ENCODE data around the gene SVIL.
"Not testable (repeated sequence)": the region's sequence is repeated elsewhere in the genome, so short reads cannot be mapped to it uniquely, and the experiment has no call there.

SVIL gene

DNA sequence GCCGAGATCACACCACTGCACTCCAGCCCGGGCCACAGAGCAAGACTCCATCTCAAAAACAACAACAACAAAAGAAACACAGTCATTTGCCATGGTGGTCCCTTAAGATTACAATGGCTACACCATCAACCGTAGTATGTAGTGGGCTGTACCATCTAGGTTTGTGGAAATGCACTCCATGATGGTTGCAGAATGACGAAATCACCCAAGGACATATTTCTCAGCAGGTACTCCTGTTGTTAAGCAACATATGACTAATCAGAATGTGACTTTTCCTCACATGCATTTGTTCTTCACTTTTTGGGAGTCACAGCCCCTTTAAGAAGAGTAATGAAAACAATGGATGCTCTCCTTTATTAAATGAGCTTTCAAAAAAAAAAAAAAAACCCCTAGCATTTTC lies 11.0 kb downstream of the SVIL start:
- no peak for DNase-seq

DNA sequence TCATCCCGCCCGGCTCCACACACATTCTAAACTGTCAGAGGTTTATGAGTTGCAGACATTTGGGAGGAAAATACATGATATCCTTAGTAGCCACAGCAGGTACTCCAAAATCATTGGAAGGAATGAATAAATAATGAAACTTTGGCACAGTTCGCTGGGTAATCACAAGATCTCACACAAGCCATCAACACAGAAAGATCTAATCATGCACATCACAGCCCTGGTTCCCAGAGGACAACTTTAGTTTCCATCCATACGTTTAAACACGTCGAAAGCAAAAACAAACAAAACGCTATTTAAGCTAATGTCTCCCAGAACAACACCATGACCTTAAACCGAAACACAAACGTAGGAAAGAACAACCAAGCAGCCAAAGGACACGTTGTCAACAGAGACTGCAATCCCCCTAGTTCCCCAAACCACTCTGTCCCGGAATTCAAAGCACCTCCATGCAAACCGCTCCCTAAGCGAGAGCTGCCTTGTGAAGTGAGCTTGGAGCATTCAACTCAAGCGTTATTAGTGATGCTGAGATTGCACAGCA lies 12.3 kb downstream of the SVIL start:
- no peak for DNase-seq

DNA sequence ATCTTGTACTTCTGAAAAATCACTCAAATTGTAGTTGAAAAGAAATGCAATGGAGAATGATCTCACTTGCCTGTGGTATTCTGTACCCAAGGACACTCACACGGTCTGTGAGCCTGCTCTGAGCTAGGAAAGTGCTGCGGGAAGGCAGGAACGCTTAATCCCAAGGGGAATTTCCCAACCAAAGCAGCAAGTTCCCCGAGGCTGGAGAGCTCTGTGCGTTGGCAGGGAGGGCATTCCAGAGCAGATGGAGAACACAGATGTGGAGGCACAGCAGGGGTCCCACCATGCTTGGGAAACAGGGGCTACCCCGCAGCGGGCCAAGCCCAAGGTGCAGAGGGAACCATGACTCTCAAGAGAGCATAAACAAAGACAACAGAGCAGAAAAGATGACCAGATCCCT lies 13.6 kb downstream of the SVIL start:
- no peak for DNase-seq

DNA sequence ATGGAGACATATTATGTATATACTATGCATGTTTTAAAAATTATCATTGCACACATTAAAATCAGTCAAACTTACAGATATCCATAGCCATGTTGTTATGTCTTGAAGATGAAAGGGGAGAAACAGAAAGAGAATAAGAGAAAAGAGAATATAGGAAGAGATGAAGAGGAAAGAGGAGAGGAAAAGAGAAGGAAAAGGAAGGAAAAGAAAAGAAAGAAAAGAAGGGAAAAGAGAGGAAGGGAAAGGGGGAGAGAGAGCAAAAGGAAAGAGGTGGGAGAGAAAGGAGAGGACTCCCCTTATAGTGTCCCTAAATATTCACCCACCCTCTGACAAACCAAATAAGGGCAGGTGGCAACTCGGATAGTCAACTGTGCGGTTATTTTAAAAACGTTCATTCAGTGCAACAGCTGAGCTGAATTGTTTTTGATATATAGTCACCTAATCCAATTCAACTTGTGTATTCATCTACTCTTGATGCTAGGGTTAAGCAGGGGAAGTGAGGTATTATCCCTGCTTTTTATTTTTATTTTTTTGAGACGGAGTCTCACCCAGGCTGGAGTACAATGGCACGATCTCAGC lies 14.6 kb downstream of the SVIL start:
- DNase-seq, result no peak

DNA sequence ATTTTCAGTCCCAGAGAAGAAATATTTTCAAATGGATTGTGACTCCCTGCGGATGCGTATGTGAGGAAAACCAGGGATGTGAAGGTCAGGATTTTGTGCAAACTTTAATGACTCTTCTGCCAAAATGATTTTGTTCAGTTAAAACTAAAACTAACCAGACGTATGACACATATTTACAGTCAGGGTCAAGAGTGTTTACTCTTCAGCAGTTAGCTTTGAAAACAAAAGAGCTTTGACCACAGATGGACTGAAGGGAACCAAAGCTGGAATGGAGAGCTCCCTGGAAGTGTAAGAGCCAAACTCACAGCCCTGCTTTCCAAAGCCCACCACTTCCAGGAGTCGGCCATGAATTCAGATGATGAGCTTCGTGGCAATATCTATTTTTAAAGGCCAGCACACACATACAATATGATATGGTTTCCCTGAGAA lies 15.5 kb downstream of the SVIL start:
- no peak for DNase-seq

DNA sequence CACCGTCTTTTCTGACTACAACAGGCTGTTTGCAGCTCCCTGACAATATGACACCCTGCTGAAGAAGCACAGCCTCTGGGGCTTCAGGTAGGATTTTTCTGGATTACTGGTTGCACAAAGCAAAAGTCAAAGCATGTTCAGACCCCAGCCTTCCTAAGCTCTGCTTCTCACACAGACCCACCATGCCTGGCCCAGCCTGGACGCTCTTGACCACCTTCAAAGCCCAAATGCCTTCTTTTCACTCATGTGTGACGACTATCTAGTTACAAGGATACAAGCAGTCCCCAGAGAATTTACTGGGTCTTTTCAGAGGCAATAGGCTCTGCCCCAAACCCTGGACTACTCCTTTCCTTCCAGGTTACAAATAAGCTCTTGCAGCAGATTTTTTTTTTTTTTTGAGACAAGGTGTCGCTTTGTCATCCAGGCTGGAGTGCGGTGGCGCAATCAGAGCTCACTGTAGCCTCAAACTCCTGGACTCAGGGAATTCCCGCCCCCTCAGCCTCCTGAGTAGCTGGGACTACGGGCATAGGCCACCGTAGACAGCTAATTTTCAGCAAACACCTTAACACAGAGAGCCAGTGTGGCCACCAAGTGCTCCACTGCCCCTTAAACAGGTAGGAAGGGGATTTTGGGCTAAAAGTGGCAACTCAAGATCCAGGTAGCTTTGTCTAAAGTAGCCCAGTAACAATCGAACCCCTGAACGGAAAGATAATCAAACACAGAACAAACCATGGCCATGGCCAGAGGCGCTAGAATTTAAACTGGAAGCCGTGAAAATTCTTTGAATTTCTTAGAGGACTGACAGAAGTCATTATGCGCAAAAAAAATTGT lies 16.2 kb downstream of the SVIL start:
- no peak for DNase-seq

DNA sequence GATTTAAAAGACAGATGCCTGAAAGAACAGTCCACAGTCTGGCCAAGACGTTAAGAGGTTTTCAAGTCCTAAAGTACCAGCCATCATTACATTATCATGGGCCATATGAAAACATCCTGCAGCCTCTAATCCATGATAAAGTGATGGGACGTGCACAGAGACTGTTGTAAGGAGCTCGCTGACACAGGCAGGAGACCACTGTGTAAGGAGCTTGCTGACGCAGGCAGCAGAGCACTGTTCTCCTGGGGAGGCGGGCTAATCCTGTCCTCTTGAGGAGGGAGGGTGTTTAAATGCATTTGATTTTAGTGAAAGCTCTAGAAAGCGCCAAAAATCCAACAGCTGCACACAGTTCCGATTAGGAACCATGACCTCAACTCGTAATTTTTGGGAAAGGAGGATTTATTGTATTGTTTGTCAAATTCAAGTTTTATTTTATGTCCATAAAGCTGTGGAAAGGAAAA lies 16.9 kb downstream of the SVIL start:
- no peak for DNase-seq

DNA sequence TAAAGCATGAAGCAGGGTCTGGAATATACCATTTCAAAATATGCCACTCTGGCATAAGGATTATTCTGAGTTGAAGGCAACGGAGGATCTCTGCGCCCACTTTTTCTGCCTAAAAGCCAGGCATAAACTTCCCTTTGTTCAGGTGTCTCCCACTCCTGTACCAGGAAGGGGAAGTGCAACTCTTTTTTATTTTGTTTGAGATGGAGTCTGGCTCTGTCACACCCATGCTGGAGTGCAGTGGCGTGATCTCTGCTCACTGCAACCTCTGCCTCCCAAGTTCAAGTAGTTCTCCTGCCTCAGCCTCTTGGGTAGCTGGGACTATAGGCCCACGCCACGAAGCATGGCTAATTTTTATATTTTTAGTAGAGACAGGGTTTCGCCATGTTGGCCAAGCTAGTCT lies 18.2 kb downstream of the SVIL start:
- no peak for DNase-seq

DNA sequence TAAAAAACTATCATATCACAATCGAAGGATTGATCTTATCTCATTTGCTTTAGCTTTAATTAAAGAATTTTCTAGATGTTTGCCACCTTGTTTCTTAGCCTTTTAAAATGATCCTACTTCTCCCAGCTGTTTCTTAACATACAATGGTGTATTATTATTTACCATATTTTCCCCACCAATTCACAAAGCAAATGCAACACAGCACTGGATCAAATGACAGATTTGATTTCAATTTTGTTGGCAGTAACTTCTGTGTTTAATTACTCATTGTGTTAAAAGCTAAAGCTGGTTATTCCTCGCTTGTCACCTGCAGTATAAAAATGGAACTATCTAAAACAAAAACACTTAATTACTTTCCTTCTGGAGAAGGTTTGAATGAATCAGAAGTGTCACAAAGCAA lies 19.6 kb downstream of the SVIL start:
- no peak for DNase-seq

DNA sequence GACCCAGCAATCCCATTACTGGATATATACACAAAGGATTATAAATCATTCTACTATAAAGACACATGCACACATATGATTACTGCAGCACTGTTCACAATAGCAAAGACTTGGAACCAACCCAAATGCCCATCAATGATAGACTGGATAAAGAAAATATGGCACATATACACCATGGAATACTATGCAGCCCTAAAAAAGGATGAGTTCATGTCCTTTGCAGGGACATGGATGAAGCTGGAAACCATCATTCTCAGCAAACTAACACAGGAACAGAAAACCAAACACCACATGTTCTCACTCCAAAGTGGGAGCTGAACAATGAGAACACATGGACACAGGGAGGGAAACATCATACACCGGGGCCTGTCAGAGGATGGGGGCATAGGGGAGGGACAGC lies 20.5 kb downstream of the SVIL start:
- DNase-seq, result not testable (repeated sequence)

DNA sequence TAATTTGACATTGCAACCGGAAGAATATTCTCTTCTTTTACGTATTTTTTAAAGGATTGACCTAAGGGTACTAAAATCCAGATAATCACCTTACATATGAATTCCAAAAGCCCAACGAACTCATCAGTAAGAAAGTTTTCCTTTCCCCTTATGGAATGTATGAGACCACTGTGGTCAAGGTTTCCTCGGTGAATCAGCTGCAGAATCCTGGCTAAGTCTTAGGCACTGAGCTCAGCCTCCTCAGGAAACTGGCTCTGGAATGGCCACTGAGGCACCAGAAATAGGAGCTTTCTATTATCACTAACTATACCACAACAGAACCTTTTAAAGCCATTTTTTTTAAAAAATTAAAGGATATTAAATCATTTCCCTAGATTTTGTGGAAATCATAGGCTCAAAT lies 21.0 kb downstream of the SVIL start:
- no peak for DNase-seq

DNA sequence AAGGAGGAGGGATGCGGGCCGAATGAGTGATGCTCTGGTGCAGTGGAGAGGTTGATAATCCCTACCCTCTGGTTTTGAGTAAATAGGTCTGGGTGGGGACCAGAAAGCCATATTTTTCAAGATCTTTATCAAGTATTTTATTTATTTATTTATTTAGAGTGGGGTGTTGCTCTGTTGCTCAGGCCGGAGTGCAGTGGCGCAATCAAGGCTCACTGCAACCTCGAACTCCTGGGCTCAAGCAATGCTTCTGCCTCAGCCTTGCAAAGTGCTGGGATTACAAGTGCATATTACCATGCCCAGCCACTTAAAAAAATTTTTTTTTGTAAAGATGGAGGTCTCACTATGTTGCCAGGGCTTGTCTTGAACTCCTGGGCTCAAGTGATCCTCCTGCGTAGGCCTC lies 21.6 kb downstream of the SVIL start:
- DNase-seq, result no peak

DNA sequence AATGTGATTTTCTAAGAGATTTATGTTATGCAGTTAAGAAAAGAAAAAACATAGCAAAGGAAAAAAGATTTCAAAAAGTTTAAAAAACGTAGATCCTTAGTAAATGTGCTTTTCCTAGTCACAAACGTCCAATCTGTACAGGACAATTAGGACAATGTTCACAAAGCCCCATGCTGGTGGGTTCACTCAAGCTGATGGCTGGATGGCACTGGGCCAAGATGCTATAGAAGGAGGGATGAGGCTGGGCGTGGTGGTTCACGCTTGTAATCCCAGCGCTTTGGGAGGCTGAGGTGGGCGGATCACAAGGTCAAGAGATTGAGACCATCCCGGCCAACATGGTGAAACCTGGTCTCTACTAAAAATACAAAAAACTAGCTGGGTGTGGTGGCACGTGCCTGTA lies 22.1 kb downstream of the SVIL start:
- no peak for DNase-seq

DNA sequence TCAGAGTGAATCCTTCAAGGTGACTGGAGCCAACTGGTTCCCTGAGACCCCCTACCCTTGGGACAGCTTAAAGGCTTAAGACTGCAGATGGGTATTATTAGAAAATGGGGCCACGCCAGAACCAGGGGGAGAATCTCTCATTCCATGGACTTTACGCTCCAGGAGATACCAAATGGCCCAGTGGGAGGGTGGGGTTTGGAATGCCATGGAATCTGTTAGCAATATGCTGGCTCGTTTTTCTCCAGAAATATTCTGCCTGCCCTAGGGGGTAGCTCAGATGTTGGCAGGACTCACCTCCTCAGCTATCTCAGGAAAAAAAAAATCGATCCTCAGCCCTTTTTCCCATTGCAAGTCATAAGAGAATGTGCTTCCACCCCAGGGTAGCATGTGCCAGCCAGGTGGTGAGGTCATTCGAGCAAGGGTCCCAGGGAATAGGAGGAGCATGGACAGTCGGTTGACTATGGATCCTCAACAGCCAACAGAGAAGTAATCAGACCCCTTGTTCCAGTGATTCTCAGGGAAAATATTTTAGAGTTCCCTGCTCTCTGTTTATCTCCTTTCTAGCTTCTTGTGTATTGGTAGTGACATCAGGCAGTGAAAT lies 22.9 kb downstream of the SVIL start:
- no peak for DNase-seq

DNA sequence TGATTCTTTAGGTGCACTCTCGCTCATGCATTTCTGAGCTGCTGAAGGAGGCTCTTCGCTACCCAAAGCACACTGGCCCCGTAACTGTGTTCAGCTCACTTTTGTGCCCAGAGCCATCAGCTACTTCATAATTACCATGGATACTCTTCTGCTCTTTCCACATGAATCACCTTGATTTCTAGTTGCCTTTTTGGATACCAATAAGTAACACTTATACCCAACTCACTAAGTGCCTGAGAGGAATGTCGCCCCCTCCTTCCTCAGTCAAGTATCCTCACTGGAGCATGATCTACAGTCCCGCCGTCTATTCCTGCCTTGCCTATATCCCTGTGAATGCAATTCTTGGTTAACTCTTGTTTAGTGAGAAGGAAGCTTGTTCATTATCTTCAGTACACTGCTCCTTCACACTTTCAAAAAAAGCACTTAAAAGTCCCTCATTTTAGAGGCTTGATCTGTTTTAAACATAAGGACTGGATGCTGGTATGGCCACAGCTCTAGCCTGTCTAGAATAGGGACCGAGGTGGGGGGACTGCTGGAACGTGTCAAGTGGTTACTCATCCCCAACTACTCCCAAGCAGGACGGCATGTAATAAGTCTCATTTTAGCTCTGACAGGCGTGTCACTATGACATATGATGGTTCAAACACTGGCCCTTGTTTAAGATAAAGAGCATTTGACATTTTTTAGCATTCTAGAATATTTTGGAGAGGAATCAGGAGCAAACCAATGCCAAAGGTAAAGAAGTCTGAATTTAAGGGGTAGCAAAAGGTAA lies 23.7 kb downstream of the SVIL start:
- no peak for DNase-seq

DNA sequence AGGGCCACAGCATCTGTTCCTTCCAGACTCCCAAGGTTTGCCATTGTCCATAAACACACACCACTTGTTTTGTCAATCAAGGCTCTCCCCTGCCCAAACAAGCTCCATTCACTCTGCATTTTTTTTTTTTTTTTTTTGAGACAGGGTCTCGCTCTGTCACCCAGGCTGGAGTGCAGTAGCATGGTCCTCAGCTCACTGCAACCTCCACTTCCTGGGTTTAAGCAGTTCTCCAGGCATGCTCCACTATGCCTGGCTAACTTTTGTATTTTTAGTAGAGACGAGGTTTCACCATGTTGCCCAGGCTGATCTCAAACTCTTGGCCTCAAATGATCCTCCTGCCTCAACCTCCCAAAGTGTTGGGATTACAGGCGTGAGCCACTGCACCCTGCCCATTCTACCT lies 24.4 kb downstream of the SVIL start:
- DNase-seq, result not testable (repeated sequence)

DNA sequence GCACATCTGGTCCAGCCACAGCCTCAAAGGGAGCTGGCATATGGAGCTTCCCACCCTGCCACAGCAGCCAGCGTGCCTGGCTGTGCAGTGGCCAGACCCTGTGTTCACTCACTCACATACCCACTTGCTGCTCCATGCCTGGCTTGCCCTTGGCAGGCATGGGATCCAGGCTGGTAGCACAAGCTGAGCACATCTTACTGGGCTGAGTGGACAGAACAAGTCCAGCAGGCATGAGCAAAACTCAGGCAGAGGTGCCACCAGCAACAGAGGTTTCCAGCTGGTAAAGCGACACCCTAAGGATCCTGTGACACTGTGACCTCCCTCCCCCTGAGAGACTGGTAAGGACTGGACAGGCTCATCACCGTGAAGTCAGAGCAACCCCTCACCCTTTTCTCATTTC lies 25.1 kb downstream of the SVIL start:
- DNase-seq, result no peak

DNA sequence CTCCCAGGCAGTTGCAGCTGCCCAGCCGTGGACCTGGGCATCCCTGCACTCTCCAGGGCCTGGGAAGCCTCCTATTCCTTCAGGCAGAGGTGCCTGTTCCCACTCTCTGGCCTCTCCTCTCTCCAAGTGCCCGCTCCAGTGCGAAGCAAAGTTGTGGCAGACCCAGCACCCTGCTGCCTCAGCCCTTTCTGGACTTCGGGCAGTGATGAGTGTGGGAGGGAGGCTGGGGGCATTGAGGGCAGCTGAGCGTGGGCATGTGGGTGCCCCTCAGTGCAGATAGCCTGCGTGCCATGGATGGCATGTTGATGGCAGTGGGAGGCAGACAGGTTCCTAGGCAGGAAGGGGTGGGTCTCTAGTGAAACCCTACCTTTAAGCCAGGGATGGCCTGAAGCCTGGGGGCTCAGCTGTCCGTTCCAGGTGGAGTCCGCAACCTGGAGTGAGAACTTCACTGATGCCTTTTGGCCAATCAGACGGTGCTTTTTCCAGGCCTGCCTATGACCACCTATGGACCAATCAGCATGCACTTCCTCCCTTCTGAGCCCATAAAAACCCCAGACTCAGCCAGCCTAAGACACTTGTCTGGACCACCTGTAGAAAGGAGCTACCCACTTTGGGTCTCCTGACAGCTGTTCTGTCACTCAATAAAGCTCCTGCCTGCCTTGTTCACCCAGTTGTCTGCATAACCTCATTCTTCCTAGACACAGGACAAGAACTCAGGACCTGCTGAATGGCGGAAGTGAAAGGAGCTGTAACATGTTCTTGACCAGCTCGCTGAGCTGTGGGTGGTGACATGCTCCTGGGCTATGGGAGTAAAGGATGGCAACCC lies 26.1 kb downstream of the SVIL start:
- DNase-seq, result no peak

DNA sequence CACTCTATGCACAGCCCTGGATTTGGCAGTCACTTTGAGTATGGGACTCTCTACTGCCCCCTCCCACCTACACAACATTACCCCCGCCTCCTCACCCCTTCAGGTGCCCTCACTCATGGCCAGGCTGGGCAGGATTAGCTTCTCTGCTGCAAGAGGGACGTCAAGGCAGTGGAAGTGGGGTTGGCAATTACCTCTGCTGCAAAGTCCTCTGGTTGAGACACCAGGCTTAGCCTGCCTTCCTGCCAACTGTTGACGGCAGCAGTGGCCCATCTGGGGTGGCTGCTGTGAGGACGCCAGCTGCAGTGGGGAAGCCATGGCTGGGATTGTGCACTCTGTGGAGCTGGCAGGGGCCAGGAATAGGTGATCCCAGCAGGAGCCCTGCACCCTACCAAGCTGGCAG lies 26.7 kb downstream of the SVIL start:
- DNase-seq, result no peak

DNA sequence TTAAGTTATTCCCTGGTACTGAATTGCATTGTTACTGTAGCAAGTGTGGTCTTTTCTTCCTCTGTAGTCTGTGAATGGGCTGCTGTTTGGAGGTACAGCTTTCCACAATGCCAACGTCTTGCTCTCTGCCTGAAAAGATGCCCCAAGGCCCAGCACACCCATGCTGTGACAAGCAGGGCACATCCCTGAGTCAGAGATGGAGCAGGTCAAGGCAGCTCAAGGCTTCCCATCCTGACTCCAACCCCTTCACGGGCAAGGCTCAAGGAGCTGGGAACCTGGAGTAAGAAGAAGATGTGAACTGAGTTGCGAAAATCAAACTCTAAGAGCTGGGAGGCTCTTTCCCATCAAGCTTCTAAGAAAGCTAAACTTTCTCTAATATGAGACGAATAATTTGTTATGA lies 27.2 kb downstream of the SVIL start:
- no peak for DNase-seq

DNA sequence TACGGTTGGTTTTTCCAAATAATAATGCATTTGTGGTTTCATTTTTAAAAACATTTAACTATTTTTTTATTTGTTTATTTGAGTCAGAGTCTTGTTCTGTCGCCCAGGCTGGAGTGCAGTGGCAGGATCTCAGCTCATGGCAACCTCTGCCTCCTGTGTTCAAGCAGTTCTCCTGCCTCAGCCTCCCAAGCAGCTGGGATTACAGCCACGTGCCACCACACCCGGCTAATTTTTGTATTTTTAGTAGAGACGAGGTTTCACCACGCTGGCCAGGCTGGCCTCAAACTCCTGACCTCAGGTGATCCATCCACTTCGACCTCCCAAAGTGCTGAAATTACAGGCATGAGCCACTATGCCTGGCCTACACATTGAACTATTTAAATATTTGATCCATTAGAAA lies 28.1 kb downstream of the SVIL start:
- not testable (repeated sequence) for DNase-seq

All from hypothalamus (tissue), 51 donors.